ENCODE data around the gene SULT1E1.

- TF ChIP-seq CTCF (conservative IDR thresholded peaks at IDR 0.05; ENCODE audit: low read depth in 2 of 2) (no peak), POLR2AphosphoS5 (IDR thresholded peaks at IDR 0.05; ENCODE audit: low read depth) (no peak), REST (IDR thresholded peaks at IDR 0.05; ENCODE audit: unreplicated experiment) (no peak), JUNB (IDR thresholded peaks at IDR 0.05; ENCODE audit: unreplicated experiment) (no peak)
Measured at GRCh38 chr4:69818060-69818639, 41.8 kb downstream of the SULT1E1 start.

Measured in GM23338 (cell line).